Activated CD8-positive, alpha-beta memory T cell treated with anti-CD3 and anti-CD28 coated beads, Interleukin-2, amount 50 U/mL, for 24 hours (primary cell): ENCODE data around the gene GUCA2A.

Source experiments
- DNase-seq: peaks from one replicate; pipeline ENCODE4 v3.0.0-alpha.2; 2020; ENCODE audit errors: extremely low read depth

The GUCA2A gene

DNA sequence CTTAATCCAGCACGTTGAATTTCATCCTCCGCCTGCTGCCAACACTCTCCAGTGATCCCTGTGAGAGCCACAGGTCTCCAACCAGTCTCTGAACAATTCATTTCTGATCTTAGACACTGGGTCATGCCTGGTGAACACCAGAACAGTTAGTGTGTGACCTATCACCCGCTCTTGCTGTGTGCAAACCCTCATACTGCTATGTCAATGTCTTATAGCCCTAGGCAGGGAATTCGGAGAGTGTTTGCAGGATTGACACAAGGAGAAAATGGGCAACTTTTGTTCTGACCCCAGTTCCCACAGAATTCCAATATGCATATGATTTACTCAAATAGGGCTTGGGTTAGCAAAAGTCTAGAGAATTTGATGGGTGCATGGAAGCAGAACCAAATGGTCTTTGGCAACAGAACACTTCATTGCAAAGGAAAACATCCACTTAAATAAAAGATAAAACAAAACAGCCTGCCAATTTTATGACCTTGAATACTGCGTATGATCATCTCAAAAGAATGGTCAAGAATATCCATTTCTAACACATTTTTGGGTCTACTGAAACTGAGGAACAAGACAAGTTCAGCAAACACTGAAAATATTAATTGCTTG lies 34.4 kb downstream of the GUCA2A start:
- no peak for DNase-seq

DNA sequence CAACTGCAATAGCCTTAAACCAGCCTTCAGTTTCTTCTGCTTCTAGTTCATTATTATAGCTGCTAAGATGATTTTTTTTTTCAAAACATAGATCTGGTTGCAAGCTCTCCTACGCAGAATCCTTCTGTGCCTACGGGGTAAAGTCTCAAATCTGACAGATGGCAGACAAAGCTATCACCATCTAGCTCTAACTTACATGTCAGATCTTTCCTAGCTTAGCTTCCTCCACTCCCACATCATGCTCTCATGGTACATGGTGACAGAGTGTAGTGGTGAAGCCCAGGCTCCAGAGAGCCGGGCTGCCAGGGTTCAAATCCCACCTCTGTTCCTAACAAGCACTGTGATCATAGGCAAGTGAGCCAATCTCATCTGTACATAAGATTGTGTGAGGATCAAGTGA lies 35.6 kb downstream of the GUCA2A start:
- no peak for DNase-seq

DNA sequence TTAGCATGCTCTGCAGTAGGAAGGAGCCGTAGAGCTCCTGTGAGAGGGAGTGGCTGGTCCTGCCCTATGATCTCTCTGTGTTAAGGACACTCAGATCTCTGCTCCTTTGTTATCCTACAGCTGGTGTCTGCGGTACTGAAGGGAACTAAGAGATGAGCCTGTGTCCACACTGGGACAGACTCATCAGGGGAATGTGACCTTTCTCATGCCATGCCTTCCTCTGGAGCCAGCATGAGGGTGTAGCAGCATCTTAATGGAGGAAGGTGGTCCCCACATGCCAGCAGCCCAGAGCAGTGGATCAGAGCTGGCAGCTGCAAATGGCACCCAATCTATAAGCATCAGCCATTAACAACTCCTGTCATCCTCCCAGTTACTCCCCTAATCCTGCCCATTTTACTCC lies 36.0 kb downstream of the GUCA2A start:
- DNase-seq, result no peak

GRCh38 chr1:42127767-42128166 lies 36.8 kb downstream of the GUCA2A start:
- no peak for DNase-seq

DNA sequence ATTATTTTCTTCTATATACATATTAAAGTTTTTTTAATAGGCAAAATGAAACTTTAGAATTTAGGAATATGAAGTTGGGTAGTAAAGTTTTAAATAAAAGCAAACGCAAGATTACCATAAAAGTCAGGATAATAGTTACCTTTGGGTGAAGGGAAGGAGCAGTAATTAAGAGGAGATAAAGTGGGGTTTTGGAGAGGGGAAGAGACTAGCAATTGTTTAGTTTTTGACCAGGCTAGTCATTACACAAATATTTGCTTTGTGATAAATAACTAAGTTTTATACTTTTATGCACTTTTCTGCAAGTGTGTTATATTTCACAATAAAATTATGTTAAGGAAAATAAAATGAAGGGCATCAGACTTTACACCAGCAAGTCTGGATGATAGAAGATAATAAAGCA lies 39.0 kb downstream of the GUCA2A start:
- no peak for DNase-seq

GRCh38 chr1:42122408-42122807 lies 42.1 kb downstream of the GUCA2A start:
- DNase-seq, result no peak

- no peak for DNase-seq
Measured at GRCh38 chr1:42118125-42118524, 46.4 kb downstream of the GUCA2A start.

DNA sequence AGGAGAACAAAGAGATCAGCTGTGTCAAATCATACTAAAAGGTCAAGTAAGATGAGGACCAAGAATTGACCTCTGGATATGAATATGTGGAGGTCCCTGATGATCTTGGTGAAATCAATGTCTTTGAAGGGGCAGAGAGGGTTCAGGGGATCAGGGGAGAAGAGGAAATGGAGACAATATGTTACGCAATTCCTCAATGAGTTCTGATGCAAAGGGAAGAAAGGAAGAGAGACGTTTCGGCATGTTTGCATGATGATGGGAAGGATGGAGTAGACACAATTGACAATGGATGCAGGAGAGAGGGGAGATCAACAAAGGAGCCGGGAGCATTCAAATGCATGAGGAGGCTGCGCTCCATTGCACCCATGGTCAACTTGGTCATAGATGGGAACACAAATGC lies 47.3 kb downstream of the GUCA2A start:
- DNase-seq, result no peak

DNA sequence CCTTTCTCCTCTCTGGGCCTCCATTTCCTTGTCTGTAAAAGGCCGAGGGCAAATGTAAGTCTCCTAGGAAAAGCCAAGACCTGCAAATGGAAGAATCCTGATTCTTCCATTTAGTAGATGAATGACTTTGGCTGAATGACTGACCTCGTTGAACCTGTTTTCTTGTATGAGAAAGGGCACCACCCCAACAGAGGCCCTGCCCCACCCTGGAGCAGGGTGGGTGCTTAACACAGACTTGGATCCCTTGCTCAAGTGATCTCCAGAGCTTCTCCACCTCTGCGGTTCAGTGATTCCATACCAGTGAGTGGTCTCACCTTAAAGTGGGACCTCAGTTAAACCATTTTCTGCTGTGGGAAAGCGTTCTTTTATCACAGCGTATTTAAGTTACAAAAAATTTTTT lies 50.3 kb downstream of the GUCA2A start:
- no peak for DNase-seq
